Stimulated activated naive CD8-positive, alpha-beta T cell treated with anti-CD3 and anti-CD28 coated beads, Interleukin-15, amount 100 ng/mL, for 72 hours (primary cell): Measurements from ENCODE around the gene JHY.
A peak's percentile ranks its signal among the peaks of the same experiment; 100 is the strongest.

Experiments
- ATAC-seq: fragments of 150-1000 bp; cut with Tn5 transposase; 2 replicates; pipeline ENCODE4 v1.10.0; 2021; ENCODE audit warnings: mild to moderate bottlenecking, moderate library complexity
- DNase-seq, 2 donors: peaks; one replicate each; pipeline ENCODE4 v3.0.0; 2021 to 2022
- H3K27ac Mint-ChIP-seq, 2 donors: one replicate each; pipeline ENCODE4 v1.8.0; 2022; ENCODE audit warnings: mild to moderate bottlenecking in 2 of 2, mixed read lengths in 2 of 2, moderate library complexity in 2 of 2
- H3K27me3 Mint-ChIP-seq: one replicate; pipeline ENCODE4 v1.8.0; 2022; ENCODE audit warnings: mixed read lengths
- H3K4me1 Mint-ChIP-seq: one replicate; pipeline ENCODE4 v1.8.0; 2022; ENCODE audit warnings: mild to moderate bottlenecking, mixed read lengths
- H3K4me3 Mint-ChIP-seq, 2 donors: one replicate each; pipeline ENCODE4 v1.8.0; 2022; ENCODE audit warnings: mild to moderate bottlenecking in 2 of 2, mixed read lengths in 2 of 2, moderate library complexity in 1 of 2
- H3K9me3 Mint-ChIP-seq, 2 donors: one replicate each; pipeline ENCODE4 v1.8.0; 2022; ENCODE audit warnings: mixed read lengths in 2 of 2

The JHY gene

GRCh38 chr11:122976734-122977469, 94.3 kb downstream of the JHY start:
- no peaks in the 10 kb centered on the region for H3K9me3 Mint-ChIP-seq
- H3K27ac Mint-ChIP-seq, result no peak overlapping the region
- H3K4me3 Mint-ChIP-seq, result peak overlapping the region; percentile 71 to 78
- ATAC-seq (no peak), DNase-seq (peak in 1 of 2 donors; percentile 10)
- peaks cover 100% of the 10 kb centered on the region for H3K27me3 Mint-ChIP-seq
- H3K4me1 Mint-ChIP-seq, result peaks cover 48% of the 10 kb centered on the region

- Mint-ChIP-seq H3K4me1 (peaks cover 49% of the 10 kb centered on the region), H3K4me3 (peak overlapping the region; percentile 71 to 78), H3K27me3 (peaks cover 100% of the 10 kb centered on the region), H3K9me3 (no peaks in the 10 kb centered on the region), H3K27ac (no peak overlapping the region)
- DNase-seq (no peak), ATAC-seq (peak; percentile 41)
Observed at GRCh38 chr11:122977470-122978298, 95.1 kb downstream of the JHY start.

GRCh38 chr11:122978299-122978620, 95.7 kb downstream of the JHY start:
- H3K4me1 Mint-ChIP-seq, result peaks cover 55% of the 10 kb centered on the region
- DNase-seq (no peak), ATAC-seq (no peak)
- H3K27me3 Mint-ChIP-seq, result peaks cover 100% of the 10 kb centered on the region
- no peak overlapping the region for H3K27ac Mint-ChIP-seq
- H3K4me3 Mint-ChIP-seq, result peak overlapping the region in 1 of 2 donors; percentile 33
- no peaks in the 10 kb centered on the region for H3K9me3 Mint-ChIP-seq

- peaks cover 61% of the 10 kb centered on the region for H3K4me1 Mint-ChIP-seq
- H3K27ac Mint-ChIP-seq, result peak overlapping the region in 1 of 2 donors; percentile 77
- H3K27me3 Mint-ChIP-seq, result peaks cover 100% of the 10 kb centered on the region
- no peak for DNase-seq
- no peaks in the 10 kb centered on the region for H3K9me3 Mint-ChIP-seq
- no peak overlapping the region for H3K4me3 Mint-ChIP-seq
- no peak for ATAC-seq
Observed at GRCh38 chr11:122979103-122979814, 96.7 kb downstream of the JHY start.

GRCh38 chr11:122979815-122980595, 97.4 kb downstream of the JHY start:
- H3K4me1 Mint-ChIP-seq, result peaks cover 61% of the 10 kb centered on the region
- ATAC-seq, result no peak
- no peak for DNase-seq
- H3K27ac Mint-ChIP-seq, result no peak overlapping the region
- no peaks in the 10 kb centered on the region for H3K9me3 Mint-ChIP-seq
- peak overlapping the region; percentile 5 to 8 for H3K4me3 Mint-ChIP-seq
- H3K27me3 Mint-ChIP-seq, result peaks cover 100% of the 10 kb centered on the region

- Mint-ChIP-seq H3K4me3 (peak within 1 kb of the TSS in 1 of 2 donors; percentile 44), H3K4me1 (peaks cover 53% of the 10 kb centered on the region), H3K27me3 (peaks cover 100% of the 10 kb centered on the region), H3K27ac (no peak within 1 kb of the TSS), H3K9me3 (no peaks in the 10 kb centered on the region)
- DNase-seq (peak; percentile 44 to 56), ATAC-seq (peak; percentile 61)
Observed at GRCh38 chr11:122981388-122982264, 99.1 kb downstream of the JHY start, which contains the start of gene BSX. TSS of gene BSX (minus strand) at chr11:122981834. CDS start at chr11:122981671, 163 bp downstream.

- H3K27ac Mint-ChIP-seq, result no peak overlapping the region
- H3K9me3 Mint-ChIP-seq, result no peaks in the 10 kb centered on the region
- peak overlapping the region; percentile 93 to 94 for H3K4me3 Mint-ChIP-seq
- DNase-seq (no peak), ATAC-seq (no peak)
- H3K4me1 Mint-ChIP-seq, result peaks cover 36% of the 10 kb centered on the region
- peaks cover 90% of the 10 kb centered on the region for H3K27me3 Mint-ChIP-seq
Observed at GRCh38 chr11:122983438-122984185, 101.1 kb downstream of the JHY start.

GRCh38 chr11:122984186-122985011, 101.8 kb downstream of the JHY start:
- ATAC-seq (peak; percentile 67), DNase-seq (peak; percentile 12 to 25)
- Mint-ChIP-seq H3K9me3 (no peaks in the 10 kb centered on the region), H3K27me3 (peaks cover 82% of the 10 kb centered on the region), H3K27ac (peak overlapping the region in 1 of 2 donors; percentile 87), H3K4me1 (peaks cover 30% of the 10 kb centered on the region), H3K4me3 (peak overlapping the region; percentile 93 to 94)

- H3K27ac Mint-ChIP-seq, result no peak overlapping the region
Observed at GRCh38 chr11:122995526-122995925, 113.0 kb downstream of the JHY start.

GRCh38 chr11:122998727-122999366, 116.3 kb downstream of the JHY start:
- ATAC-seq (no peak), DNase-seq (no peak)
- Mint-ChIP-seq H3K27ac (peak overlapping the region in 1 of 2 donors; percentile 51), H3K27me3 (peaks cover 50% of the 10 kb centered on the region), H3K4me1 (no peaks in the 10 kb centered on the region), H3K9me3 (no peaks in the 10 kb centered on the region), H3K4me3 (no peak overlapping the region)

More at GRCh38 chr11:122995526-122995925, 113.0 kb downstream of the JHY start:
- Mint-ChIP-seq H3K4me3 (no peak overlapping the region), H3K27me3 (peaks cover 62% of the 10 kb centered on the region), H3K4me1 (no peaks in the 10 kb centered on the region), H3K9me3 (no peaks in the 10 kb centered on the region)
- DNase-seq, result no peak
- no peak for ATAC-seq

GRCh38 chr11:123000721-123001120, 118.2 kb downstream of the JHY start:
- Mint-ChIP-seq H3K27ac (no peak overlapping the region), H3K27me3 (peaks cover 32% of the 10 kb centered on the region), H3K4me1 (no peaks in the 10 kb centered on the region), H3K9me3 (no peaks in the 10 kb centered on the region), H3K4me3 (no peak overlapping the region)
- DNase-seq (no peak), ATAC-seq (no peak)

GRCh38 chr11:123006860-123007542, 124.4 kb downstream of the JHY start:
- ATAC-seq, result no peak

More at GRCh38 chr11:123006860-123007542, 124.4 kb downstream of the JHY start:
- Mint-ChIP-seq H3K27me3 (peaks cover 7% of the 10 kb centered on the region), H3K4me3 (no peak overlapping the region), H3K4me1 (no peaks in the 10 kb centered on the region), H3K27ac (no peak overlapping the region), H3K9me3 (no peaks in the 10 kb centered on the region)
- no peak for DNase-seq
